ENCODE data around the gene CLN3.
"Not testable (repeated sequence)": the region's sequence is repeated elsewhere in the genome, so short reads cannot be mapped to it uniquely, and the experiment has no call there.

DNA sequence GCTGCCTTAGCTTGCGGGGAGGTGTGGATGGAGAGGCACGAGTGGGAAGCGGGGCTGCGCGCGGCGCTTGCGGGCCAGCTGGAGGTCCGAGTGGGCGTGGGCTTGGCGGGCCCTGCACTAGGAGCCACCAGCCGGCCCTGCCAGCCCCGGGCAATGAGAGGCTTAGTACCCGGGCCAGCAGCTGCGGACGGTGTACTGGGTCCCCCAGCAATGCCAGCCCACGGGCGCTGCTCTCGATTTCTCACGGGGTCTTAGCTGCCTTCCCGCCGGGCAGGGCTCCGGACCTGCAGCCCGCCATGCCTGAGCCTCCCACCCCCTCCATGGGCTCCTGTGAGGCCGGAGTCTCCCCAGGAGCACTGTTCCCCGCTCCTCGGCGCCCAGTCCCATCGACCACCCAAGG is 56.5 kb downstream of the CLN3 start:
- TF ChIP-seq, protein P1, sequence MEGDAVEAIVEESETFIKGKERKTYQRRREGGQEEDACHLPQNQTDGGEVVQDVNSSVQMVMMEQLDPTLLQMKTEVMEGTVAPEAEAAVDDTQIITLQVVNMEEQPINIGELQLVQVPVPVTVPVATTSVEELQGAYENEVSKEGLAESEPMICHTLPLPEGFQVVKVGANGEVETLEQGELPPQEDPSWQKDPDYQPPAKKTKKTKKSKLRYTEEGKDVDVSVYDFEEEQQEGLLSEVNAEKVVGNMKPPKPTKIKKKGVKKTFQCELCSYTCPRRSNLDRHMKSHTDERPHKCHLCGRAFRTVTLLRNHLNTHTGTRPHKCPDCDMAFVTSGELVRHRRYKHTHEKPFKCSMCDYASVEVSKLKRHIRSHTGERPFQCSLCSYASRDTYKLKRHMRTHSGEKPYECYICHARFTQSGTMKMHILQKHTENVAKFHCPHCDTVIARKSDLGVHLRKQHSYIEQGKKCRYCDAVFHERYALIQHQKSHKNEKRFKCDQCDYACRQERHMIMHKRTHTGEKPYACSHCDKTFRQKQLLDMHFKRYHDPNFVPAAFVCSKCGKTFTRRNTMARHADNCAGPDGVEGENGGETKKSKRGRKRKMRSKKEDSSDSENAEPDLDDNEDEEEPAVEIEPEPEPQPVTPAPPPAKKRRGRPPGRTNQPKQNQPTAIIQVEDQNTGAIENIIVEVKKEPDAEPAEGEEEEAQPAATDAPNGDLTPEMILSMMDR (IDR thresholded peaks at IDR 0.05; ENCODE audit: low read depth, low read length, poor library complexity, severe bottlenecking) = not testable (repeated sequence)
- not testable (repeated sequence) for TF ChIP-seq EZH2phosphoT487 (IDR thresholded peaks at IDR 0.05; ENCODE audit: borderline replicate concordance, low read length)
